Frontal cortex (tissue), 4 donors: Measurements from ENCODE around the gene NELL1. TPM values are rescaled to one million over a fixed set of nuclear protein-coding genes. Genes with fewer than 3 reads are reported as not detected.
"Not testable (repeated sequence)": the region's sequence is repeated elsewhere in the genome, so short reads cannot be mapped to it uniquely, and the experiment has no call there.

Experiments used
- DNase-seq, 2 donors: peaks; one replicate each; pipeline ENCODE4 v3.0.0; 2012; ENCODE audit warnings: low spot score in 2 of 2
- FAIRE-seq: peaks from 2 replicates; lab custom pipeline; 2012; peaks lifted over from hg19 to GRCh38; lab: Jason Lieb, UNC
- total RNA-seq: library from RNA; depleted of rRNA; stranded (reverse); fragments of >200 nt; gene quantifications from one replicate; pipeline ENCODE4 v1.2.3, GENCODE V29; 2014
- donor health status: control.
- donor health status: control.
- donor health status: control.

Gene NELL1
- total RNA-seq, 1 donor from 2014 or later = 65.6 TPM

GRCh38 chr11:21264125-21264524 is 594.7 kb downstream of the NELL1 start:
- FAIRE-seq = no peak

GRCh38 chr11:21268036-21268435 is 598.6 kb downstream of the NELL1 start:
- FAIRE-seq (no peak), DNase-seq (no peak)

More at GRCh38 chr11:21264125-21264524, 594.7 kb downstream of the NELL1 start:
- no peak for DNase-seq

- not testable (repeated sequence) for FAIRE-seq, DNase-seq
Observed at GRCh38 chr11:21272139-21272538, 602.8 kb downstream of the NELL1 start.

GRCh38 chr11:21278840-21279239 is 609.5 kb downstream of the NELL1 start:
- FAIRE-seq (no peak), DNase-seq (no peak)

- no peak for FAIRE-seq
- no peak for DNase-seq
Observed at GRCh38 chr11:21285104-21285503, 615.7 kb downstream of the NELL1 start.

- DNase-seq (no peak), FAIRE-seq (no peak)
Observed at GRCh38 chr11:21289686-21290085, 620.3 kb downstream of the NELL1 start.

- DNase-seq = no peak
- FAIRE-seq = no peak
Observed at GRCh38 chr11:21295508-21295907, 626.1 kb downstream of the NELL1 start.

- no peak for DNase-seq
- no peak for FAIRE-seq
Observed at GRCh38 chr11:21301981-21302380, 632.6 kb downstream of the NELL1 start.

- no peak for DNase-seq
- FAIRE-seq = no peak
Observed at GRCh38 chr11:21306739-21307358, 637.5 kb downstream of the NELL1 start.

GRCh38 chr11:21307874-21308273 is 638.5 kb downstream of the NELL1 start:
- FAIRE-seq (no peak), DNase-seq (no peak)

GRCh38 chr11:21316591-21316990 is 647.2 kb downstream of the NELL1 start:
- FAIRE-seq (no peak), DNase-seq (no peak)

- DNase-seq (no peak), FAIRE-seq (no peak)
Observed at GRCh38 chr11:21321072-21321471, 651.7 kb downstream of the NELL1 start.

- DNase-seq = no peak
- FAIRE-seq = no peak
Observed at GRCh38 chr11:21321530-21321929, 652.1 kb downstream of the NELL1 start.

GRCh38 chr11:21323617-21324016 is 654.2 kb downstream of the NELL1 start:
- DNase-seq = no peak

GRCh38 chr11:21343204-21343603 is 673.8 kb downstream of the NELL1 start:
- FAIRE-seq (no peak), DNase-seq (no peak)

More at GRCh38 chr11:21323617-21324016, 654.2 kb downstream of the NELL1 start:
- no peak for FAIRE-seq

GRCh38 chr11:21346361-21346760 is 677.0 kb downstream of the NELL1 start:
- peak; percentile 95 for FAIRE-seq

GRCh38 chr11:21350613-21351012 is 681.2 kb downstream of the NELL1 start:
- no peak for FAIRE-seq

More at GRCh38 chr11:21346361-21346760, 677.0 kb downstream of the NELL1 start:
- DNase-seq = no peak

GRCh38 chr11:21353425-21353824 is 684.0 kb downstream of the NELL1 start:
- no peak for DNase-seq
- no peak for FAIRE-seq

More at GRCh38 chr11:21350613-21351012, 681.2 kb downstream of the NELL1 start:
- no peak for DNase-seq

GRCh38 chr11:21364866-21365624 is 695.7 kb downstream of the NELL1 start:
- DNase-seq (no peak), FAIRE-seq (no peak)

- DNase-seq (no peak), FAIRE-seq (no peak)
Observed at GRCh38 chr11:21369947-21370346, 700.6 kb downstream of the NELL1 start.

- FAIRE-seq (no peak), DNase-seq (no peak)
Observed at GRCh38 chr11:21371044-21371443, 701.7 kb downstream of the NELL1 start.
